IMR-90 (cell line): ENCODE data around the gene HOXB7.

ENCODE experiments used
- CTCF ChIP-seq: conservative IDR thresholded peaks from 2 replicates; pipeline ENCODE4 v1.5.1; 2012; ENCODE audit warnings: mild to moderate bottlenecking, low read depth, low read length, improper control_type of control experiment
- MAZ ChIP-seq: IDR thresholded peaks from 2 replicates; pipeline ENCODE4 v1.6.1; 2012; ENCODE audit warnings: low read depth, mild to moderate bottlenecking, low read length, improper control_type of control experiment, moderate library complexity, borderline replicate concordance
- RCOR1 ChIP-seq: IDR thresholded peaks from 2 replicates; pipeline ENCODE4 v1.6.1; 2012; ENCODE audit warnings: mild to moderate bottlenecking, low read length, improper control_type of control experiment; ENCODE audit not compliant: insufficient replicate concordance

- TF ChIP-seq CTCF, result no peak
- TF ChIP-seq RCOR1, result no peak
- TF ChIP-seq MAZ, result no peak
Observed at GRCh38 chr17:48600244-48601098, 10.3 kb downstream of the HOXB7 start.
